HL-60/S4 treated with retinoic acid at 250 ng/mL for 4 days and 3 days (cell line): ENCODE results near the gene SUSD1.

ENCODE experiments used
- in situ Hi-C: fragments of 300-500 bp; cut with MboI; formaldehyde crosslinking; loops from 2 replicates; pipeline ENCODE4 v1.7.0; 2022; ENCODE audit warnings: low sequenced_read_pairs

SUSD1 gene

GRCh38 chr9:112104401-112104800 lies 70.7 kb downstream of the SUSD1 start:
- in situ Hi-C loops = no loop called here

GRCh38 chr9:112103405-112103804 lies 71.7 kb downstream of the SUSD1 start:
- in situ Hi-C loops = no loop called here

- in situ Hi-C loops = loop anchor here (10.0 kb wide), 1 partner anchor 267 kb away; no protein-coding TSS in a partner anchor
Observed at GRCh38 chr9:112097712-112098688, 77.1 kb downstream of the SUSD1 start.

GRCh38 chr9:112094948-112095681 lies 80.0 kb downstream of the SUSD1 start:
- in situ Hi-C loops = loop anchor here (10.0 kb wide), 1 partner anchor 270 kb away; no protein-coding TSS in a partner anchor

GRCh38 chr9:112094241-112094640 lies 80.9 kb downstream of the SUSD1 start:
- in situ Hi-C loops = loop anchor here (10.0 kb wide), 1 partner anchor 271 kb away; no protein-coding TSS in a partner anchor

- in situ Hi-C loops = loop anchor here (10.0 kb wide), 1 partner anchor 271 kb away; no protein-coding TSS in a partner anchor
Observed at GRCh38 chr9:112093870-112094216, 81.3 kb downstream of the SUSD1 start.

GRCh38 chr9:112093147-112093869 lies 81.8 kb downstream of the SUSD1 start:
- in situ Hi-C loops = loop anchor here (10.0 kb wide), 1 partner anchor 271 kb away; no protein-coding TSS in a partner anchor

- in situ Hi-C loops = loop anchor here (10.0 kb wide), 1 partner anchor 273 kb away; no protein-coding TSS in a partner anchor
Observed at GRCh38 chr9:112091810-112092209, 83.3 kb downstream of the SUSD1 start.

- in situ Hi-C loops = no loop called here
Observed at GRCh38 chr9:112087506-112087905, 87.6 kb downstream of the SUSD1 start.

GRCh38 chr9:112086627-112087026 lies 88.5 kb downstream of the SUSD1 start:
- in situ Hi-C loops = no loop called here

GRCh38 chr9:112084907-112085306 lies 90.2 kb downstream of the SUSD1 start:
- in situ Hi-C loops = no loop called here

GRCh38 chr9:112084334-112084733 lies 90.8 kb downstream of the SUSD1 start:
- in situ Hi-C loops = no loop called here

GRCh38 chr9:112081918-112082729 lies 93.0 kb downstream of the SUSD1 start:
- in situ Hi-C loops = no loop called here

- in situ Hi-C loops = no loop called here
Observed at GRCh38 chr9:112080831-112081542, 94.1 kb downstream of the SUSD1 start.

- in situ Hi-C loops = loop anchor here (10.0 kb wide), 1 partner anchor 314 kb away; no protein-coding TSS in a partner anchor
Observed at GRCh38 chr9:112078432-112078831, 96.7 kb downstream of the SUSD1 start.

GRCh38 chr9:112076814-112077213 lies 98.3 kb downstream of the SUSD1 start:
- in situ Hi-C loops = loop anchor here (10.0 kb wide), 1 partner anchor 312 kb away; no protein-coding TSS in a partner anchor

- in situ Hi-C loops = loop anchor here (10.0 kb wide), 1 partner anchor 310 kb away; no protein-coding TSS in a partner anchor
Observed at GRCh38 chr9:112075009-112075378, 100.1 kb downstream of the SUSD1 start.

GRCh38 chr9:112074250-112075008 lies 100.7 kb downstream of the SUSD1 start:
- in situ Hi-C loops = loop anchor here (10.0 kb wide), 1 partner anchor 310 kb away; no protein-coding TSS in a partner anchor
